K562 (cell line): ENCODE results near the gene GDF15. TPM values are rescaled to one million over a fixed set of nuclear protein-coding genes. Genes with fewer than 3 reads are reported as not detected.

Experiments used
- BCOR ChIP-seq: fragments of 450-650 bp; IDR thresholded peaks from 2 replicates; pipeline ENCODE4 v1.6.1; 2016
- ELF2 ChIP-seq: fragments of 250-450 bp; sonication (Bioruptor Pico); IDR thresholded peaks from 2 replicates; pipeline ENCODE4 v1.5.0; 2021; ENCODE audit warnings: mild to moderate bottlenecking
- HDAC8 ChIP-seq: fragments of 450-650 bp; IDR thresholded peaks from 2 replicates; pipeline ENCODE4 v1.6.1; 2016; ENCODE audit warnings: mild to moderate bottlenecking, missing genetic modification characterization, moderate library complexity, missing compliant biosample characterization
- HMBOX1 ChIP-seq: sonication (generic); IDR thresholded peaks from 2 replicates; pipeline ENCODE4 v1.6.1; 2016
- HNRNPUL1 ChIP-seq: fragments of 200-400 bp; formaldehyde crosslinking; IDR thresholded peaks from 2 replicates; pipeline ENCODE4 v1.6.1; 2017; ENCODE audit warnings: low read length
- NEUROD1 ChIP-seq: fragments of 150-350 bp; IDR thresholded peaks from 2 replicates; pipeline ENCODE4 v1.6.1; 2014; ENCODE audit warnings: borderline replicate concordance, low read length, low read depth; ENCODE audit not compliant: partially characterized antibody
- NONO ChIP-seq, 2 experiments: fragments of 200-400 bp in 1 of 2; fragments of 450-650 bp in 1 of 2; formaldehyde crosslinking in 1 of 2; IDR thresholded peaks; 2 replicates each; pipeline ENCODE4 v1.6.1; 2017; ENCODE audit warnings: low read depth in 2 of 2, mild to moderate bottlenecking in 2 of 2, moderate library complexity in 2 of 2, low read length in 1 of 2
- SNRNP70 ChIP-seq: fragments of 200-400 bp; formaldehyde crosslinking; optimal IDR thresholded peaks from 2 replicates; pipeline ENCODE3; 2017; ENCODE audit warnings: low read depth, low read length
- SP2 ChIP-seq: IDR thresholded peaks from 2 replicates; pipeline ENCODE4 v1.6.1; 2011; ENCODE audit warnings: mild to moderate bottlenecking, low read depth, low read length, moderate library complexity; ENCODE audit not compliant: poor library complexity, severe bottlenecking; ENCODE audit errors: extremely low read depth
- ZNF134 ChIP-seq: fragments of 250-450 bp; sonication (Bioruptor Pico); conservative IDR thresholded peaks from 2 replicates; pipeline ENCODE4 v1.4.0; 2020
- ZNF384 ChIP-seq: IDR thresholded peaks from 2 replicates; pipeline ENCODE4 v1.6.1; 2012; ENCODE audit warnings: low read depth, low read length, improper control_type of control experiment
- ZNF655 ChIP-seq: fragments of 250-450 bp; sonication (Bioruptor Pico); IDR thresholded peaks from 2 replicates; pipeline ENCODE4 v1.5.0; 2021
- ZSCAN32 ChIP-seq: fragments of 450-650 bp; formaldehyde crosslinking; IDR thresholded peaks from 2 replicates; pipeline ENCODE4 v1.4.0; 2020; ENCODE audit warnings: mild to moderate bottlenecking, moderate library complexity
- polyA plus RNA-seq, 8 experiments: library from polyadenylated mRNA; depleted of rRNA in 4 of 8; stranded (reverse) in 5 of 8; unstranded in 3 of 8; fragments of >200 nt; fragmentation: Nextera tagmentation in 2 of 8; fragmentation: Illumina TruSeq in 1 of 8; extraction: Ambion mirVana in 2 of 8; extraction: Trizol in 1 of 8; gene quantifications; 2 replicates each; pipeline versions ENCODE4 v1.2.1 to v1.2.3, GENCODE V29; 2011 to 2014; ENCODE audit warnings: inconsistent platforms in 1 of 8, missing spikeins in 1 of 8
- total RNA-seq, 7 experiments: library from RNA; depleted of rRNA in 6 of 7; stranded (reverse); fragments of >200 nt in 6 of 7; fragmentation: Illumina TruSeq in 2 of 7; extraction: Trizol in 2 of 7; gene quantifications; 2 replicates each; pipeline versions ENCODE4 v1.2.1 to v1.2.3, GENCODE V29; 2011 to 2021; ENCODE audit warnings: low replicate concordance in 1 of 7

Gene GDF15
- total and polyA plus RNA-seq, 9 of the 15 experiments (the other 6 are each of a cell fraction or from before 2014, with no cell fraction given) = 2.3 to 82.4 (median 12.5) TPM

DNA sequence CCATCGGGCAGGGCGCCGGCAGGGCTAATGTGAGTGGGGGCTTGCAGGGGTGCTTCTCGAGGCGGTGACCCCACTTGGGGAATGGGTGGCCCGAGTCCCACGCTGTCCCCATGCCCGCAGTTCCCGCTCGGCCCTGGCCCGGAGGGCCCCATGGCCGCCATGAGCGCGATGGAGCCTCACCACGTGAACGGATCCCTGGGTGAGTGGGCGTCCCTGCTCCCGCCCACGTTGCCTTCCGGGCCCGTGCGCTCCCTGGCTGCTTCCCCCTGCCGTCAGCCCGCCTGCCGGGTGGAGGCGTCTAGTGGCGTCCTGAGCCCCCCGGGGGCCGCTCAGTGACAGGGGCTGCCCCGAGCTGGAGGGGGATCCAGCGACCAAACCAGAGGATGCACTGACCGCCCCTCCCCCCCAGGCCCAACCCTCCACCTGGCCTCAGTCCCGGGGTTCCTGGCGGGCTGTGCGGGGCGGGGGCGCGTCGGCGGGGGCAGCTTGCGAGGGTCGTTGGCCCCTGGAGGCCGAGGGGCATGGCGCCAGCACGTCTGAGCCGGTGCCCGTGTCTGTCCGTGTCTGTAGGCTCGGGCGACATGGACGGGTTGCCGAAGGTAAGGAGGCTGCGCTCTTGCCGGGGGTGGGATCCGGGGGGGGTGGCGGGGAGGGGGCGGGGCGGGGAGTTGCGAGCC is 47.2 kb downstream of the GDF15 start (continued):
- TF ChIP-seq HMBOX1 = no peak
- peak in 1 of 2 experiments; percentile 16; a peak in 1 of 4 replicates for TF ChIP-seq NONO (IDR thresholded peaks at IDR 0.05; ENCODE audit: low read depth in 2 of 2, low read length in 1 of 2)
- TF ChIP-seq BCOR = no peak
- no peak for TF ChIP-seq ZSCAN32
- TF ChIP-seq HDAC8 = 0 out of 2 replicates have a peak, but pooled peaks have one; percentile 36
- no peak for TF ChIP-seq ZNF655 (CRISPR knock-in tag)
- no peak for TF ChIP-seq ELF2 (CRISPR knock-in tag)
- no peak for TF ChIP-seq ZNF384
- no peak for TF ChIP-seq HNRNPUL1
- no peak for TF ChIP-seq ZNF134 (CRISPR knock-in tag)
- peak; percentile 32 for TF ChIP-seq NEUROD1
- no peak for TF ChIP-seq SNRNP70
- TF ChIP-seq SP2 = no peak
- TF ChIP-seq, all 486 proteins: peak for 104
